Measurements from ENCODE around the gene CALU. TPM values are rescaled to one million over a fixed set of nuclear protein-coding genes. Genes with fewer than 3 reads are reported as not detected.

Gene CALU
- total RNA-seq, 1 donor from 2014 or later: 186 TPM

DNA sequence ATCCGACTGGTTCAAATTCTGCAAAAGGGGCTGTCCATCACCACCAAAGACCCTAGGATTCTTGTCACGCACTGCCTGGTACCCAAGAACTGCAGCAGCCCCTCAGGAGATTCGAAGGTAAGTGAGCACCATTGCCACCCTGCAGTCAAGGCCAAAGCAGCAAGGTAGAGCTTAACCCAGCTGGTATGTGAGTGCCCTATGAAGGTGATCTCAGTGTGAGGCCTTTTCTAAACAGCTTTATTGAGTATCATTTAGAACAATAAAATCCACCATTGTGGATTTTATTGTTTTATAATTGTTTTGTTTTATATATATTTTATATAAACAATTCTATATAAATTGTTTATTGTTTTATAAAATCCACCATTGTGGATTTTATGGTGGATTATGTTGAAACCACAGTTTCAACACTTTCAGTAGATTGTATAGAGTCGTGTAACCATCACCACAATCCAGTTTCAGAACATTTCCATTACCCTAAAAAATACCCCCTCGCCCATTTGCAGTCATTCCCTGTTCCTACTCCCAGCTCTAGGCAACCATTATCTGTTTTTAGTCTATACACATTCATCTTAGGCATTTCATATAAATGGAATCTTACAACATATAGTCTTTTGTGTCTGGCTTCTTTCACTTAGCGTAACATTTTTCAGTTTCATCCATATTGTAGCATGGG, 20.1 kb upstream of the CALU start:
- intact Hi-C loops (cut with micrococcal nuclease): no loop called here
- ATAC-seq: no peak
- DNase-seq: no peak

DNA sequence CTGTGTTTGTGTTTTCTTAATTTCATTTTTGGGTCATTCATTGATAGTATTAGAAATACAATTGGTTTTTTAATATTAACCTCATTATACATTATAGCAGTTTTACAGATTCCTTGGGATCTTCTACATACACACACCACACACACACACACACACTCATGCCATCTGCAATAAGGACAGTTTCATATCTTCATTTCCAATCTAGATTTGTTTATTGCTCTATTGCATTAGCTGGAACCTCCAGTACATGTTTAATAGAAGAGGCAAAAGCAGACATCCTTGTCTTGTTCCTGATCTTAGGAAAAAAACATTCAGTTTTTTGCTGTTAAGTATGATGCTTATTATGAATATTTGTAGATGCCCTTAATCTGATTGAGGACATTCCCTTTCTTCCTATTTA, 17.8 kb upstream of the CALU start:
- intact Hi-C loops (cut with micrococcal nuclease): no loop called here
- ATAC-seq: no peak

DNA sequence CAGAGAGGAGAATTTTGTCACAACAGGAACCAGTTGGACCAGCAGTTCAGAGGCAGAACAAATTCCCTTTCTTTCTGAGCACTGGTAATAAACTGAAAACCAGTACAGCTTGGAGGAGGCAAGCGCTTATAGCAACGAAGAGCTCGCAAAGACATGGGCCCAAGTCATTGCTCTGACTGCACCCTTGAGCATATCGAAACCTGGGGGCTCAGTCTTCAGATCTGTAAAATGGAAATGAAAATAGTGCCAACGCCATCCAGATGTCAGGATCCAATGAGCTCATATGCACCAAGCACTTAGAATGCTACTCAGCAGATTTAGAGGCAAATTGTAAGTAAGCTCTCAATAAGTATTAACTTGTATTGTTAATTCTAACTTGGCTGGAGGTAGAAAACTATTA, 14.4 kb upstream of the CALU start:
- intact Hi-C loops (cut with micrococcal nuclease): no loop called here
- no peak for ATAC-seq
- no peak for DNase-seq

More for the DNA sequence above, 17.8 kb upstream of the CALU start:
- DNase-seq: no peak

DNA sequence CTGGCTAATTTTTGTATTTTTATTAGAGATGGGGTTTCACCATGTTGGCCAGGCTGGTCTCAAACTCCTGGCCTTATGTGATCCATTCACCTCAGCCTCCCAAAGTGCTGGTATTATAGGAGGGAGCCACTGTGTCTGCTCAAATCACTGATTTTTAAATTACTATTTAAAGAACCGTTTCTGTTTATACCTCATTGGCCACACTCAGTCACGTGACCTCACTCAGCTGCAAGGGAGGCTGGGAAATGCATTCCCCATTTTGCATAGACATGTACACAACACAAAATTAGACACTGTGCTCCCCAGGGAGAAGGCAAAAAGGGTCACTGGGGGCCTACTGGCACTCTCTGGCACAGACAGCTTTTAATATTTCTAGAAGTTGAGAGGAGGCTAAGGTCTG, 13.6 kb upstream of the CALU start:
- no peak for ATAC-seq
- no peak for DNase-seq
- intact Hi-C loops (cut with micrococcal nuclease): no loop called here

DNA sequence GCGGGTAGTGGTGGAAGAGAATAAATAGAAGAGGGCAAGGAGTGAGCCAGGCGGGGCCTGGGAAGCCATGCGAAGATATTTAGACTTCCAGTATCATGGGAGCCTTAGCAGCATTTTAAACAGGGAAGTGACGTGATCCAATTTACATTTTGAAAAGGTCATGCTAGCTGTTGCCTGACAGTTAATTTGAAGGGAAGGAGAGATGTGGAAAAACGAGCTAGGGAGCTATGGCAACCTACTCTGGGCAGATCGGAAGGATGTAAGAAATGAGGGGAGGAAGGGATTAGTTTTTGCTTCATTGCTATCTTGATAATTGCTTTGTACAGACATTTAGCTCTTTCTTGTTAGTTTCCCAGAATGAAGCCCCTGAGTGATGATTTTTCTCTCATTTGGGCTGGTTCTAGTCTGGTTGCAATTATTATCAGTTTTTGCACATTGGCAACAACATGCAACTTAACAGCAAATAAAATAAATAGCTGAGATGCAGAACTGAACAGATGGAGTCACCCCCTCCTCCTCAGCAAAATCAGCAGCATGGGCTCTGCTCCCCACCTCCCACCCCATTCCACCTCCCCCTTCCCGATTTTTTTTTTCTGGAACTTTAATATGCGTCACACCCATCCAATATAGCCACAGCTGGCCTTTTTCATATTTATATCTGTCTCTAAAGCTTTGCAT, 13.0 kb upstream of the CALU start:
- intact Hi-C loops (cut with micrococcal nuclease): no loop called here
- DNase-seq (no peak), ATAC-seq (no peak)

DNA sequence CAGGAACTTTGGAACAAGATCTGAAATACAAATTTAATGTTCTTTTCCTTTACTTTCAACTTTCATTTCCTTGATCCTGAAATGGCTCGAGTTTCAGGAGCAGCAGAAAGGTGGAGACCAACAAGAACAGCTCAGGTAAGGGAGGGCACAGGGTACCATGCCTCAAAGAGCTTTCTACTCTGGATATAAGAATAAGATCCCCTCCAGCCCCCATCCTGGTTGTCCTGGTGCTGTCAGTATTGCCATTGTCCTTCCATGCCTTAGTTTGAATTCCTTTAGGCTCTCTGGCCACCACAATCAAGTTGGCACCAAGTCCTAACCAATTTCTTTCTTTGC, 12.5 kb upstream of the CALU start:
- intact Hi-C loops (cut with micrococcal nuclease): no loop called here
- no peak for DNase-seq
- no peak for ATAC-seq

DNA sequence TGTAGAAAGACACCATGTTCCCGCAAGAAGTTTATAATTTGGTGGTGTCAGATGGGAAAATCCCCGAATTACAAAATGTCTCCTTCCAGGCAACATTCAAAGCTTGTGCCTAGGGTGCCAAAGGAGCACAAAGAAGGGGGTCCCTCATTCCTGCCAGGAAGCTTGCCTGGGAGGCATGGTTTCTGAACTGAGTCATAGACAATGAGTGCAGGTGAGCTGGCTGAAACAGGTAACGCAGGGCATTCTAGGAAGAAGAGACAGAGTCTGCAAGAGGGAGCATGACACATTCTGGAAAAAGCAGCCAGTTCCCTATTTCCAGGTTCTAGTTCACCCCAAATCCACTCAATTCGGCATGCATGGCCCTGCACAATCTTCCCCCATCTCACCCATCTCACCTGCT, 11.9 kb upstream of the CALU start:
- ATAC-seq (no peak), DNase-seq (no peak)
- intact Hi-C loops (cut with micrococcal nuclease): no loop called here

DNA sequence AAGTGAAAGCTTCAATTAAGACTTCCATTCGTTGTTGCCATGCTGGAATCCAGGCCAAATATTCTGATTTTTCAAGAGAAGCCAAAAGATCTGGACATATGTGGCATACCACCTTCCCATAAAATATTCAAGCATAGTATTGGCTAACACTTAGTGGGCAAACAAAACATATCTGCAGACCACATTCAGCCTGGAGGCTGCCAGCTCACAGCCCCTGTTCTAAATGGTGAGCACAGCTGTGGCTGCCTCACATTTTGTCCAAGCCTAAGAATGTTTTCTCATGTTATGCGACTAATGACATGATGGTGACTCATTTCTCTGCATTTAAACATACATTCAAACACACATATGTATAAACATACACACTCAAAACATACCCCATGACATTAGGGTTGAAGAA, 10.6 kb upstream of the CALU start:
- DNase-seq (no peak), ATAC-seq (no peak)
- intact Hi-C loops (cut with micrococcal nuclease): no loop called here

DNA sequence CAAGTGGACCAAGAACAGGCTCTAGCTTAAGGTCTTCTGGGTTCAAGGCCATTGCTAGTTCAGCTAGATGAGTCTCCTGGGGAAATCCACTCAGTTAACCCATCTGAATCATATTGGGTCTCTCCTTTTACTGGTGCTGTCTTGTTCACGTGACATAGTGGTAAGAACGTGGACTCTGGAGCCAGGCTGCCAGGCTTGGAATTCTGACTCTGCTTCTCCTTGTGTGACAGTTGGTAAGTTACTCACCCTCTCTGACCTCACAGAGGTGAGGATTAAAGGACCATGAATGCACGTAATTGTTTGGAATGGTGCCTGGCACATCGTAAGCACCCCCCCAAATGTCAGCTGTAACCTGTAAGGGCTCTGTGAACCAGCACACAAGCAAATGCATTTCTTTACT, 9.7 kb upstream of the CALU start:
- no peak for DNase-seq
- intact Hi-C loops (cut with micrococcal nuclease): no loop called here
- ATAC-seq: no peak

DNA sequence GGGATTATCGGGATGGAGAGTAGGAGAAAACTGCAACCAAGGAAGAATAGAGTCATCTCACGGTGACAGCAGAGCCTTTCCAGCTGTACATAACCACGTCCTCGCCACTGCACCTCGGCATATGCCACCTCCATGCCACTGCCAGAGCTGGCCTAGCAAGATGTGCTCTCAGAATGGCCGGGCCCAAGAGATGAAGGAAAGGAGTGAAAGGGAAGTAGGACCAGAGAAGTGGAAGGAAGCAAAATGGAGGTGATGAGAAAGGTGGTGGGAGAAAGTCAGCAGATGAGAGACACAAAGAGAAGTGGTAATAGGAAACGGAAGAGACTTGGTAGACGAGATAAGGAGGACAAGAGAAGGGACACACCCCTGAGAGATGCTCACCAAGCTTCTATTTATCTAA, 8.0 kb upstream of the CALU start:
- intact Hi-C loops (cut with micrococcal nuclease): no loop called here
- ATAC-seq (no peak), DNase-seq (no peak)

DNA sequence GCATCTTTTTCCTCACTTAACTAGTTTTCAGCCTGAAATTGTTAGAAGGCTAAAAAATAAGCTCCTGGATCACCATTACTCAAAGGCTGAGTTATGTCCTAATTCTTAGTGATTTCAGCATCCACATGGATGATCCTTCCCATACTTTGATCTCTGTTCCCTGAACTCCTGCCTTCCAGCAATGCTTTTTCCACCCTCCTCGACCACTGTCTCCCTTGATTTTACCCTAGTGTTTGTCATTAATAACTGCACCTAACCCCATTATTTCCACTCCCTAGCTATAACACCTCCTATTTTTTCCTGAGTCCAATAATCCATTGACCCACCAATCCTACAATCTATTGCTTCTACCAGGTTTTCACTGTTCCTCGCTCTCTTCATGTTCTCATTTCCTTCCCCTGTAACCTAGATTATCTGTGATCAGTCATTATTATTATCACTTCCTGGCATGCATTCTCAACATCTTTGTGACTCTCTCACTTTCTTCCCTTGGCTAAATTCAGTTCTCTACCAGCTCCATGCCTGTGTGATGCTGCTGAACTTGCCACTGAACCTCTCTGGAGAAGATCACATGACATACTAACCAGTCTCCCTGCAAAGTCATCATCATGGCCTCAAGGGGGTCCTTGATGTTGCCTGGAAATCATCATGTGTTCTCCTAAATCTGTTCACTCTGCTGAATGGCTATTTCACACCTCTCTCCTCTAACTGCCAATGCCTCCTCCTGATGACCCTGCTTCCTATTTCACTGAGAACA, 6.5 kb upstream of the CALU start:
- intact Hi-C loops (cut with micrococcal nuclease): no loop called here
- ATAC-seq: no peak
- no peak for DNase-seq

DNA sequence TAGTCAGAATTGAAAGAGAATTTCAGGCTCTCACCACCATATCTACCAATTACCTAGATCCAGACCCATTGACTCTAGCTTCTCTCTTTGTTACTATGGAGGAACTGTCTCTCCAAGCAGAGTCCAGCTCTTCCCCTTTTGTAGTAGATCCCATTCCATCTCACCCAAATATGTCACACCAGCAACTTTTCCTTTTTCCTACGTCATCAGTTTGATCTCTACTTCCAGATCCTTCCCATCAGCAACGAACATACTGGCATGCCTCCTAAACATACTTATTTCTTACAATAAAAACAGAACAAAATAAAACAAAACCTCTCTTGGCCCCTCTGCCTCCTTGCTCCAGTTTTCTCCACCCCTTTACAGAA, 5.9 kb upstream of the CALU start:
- intact Hi-C loops (cut with micrococcal nuclease): no loop called here
- DNase-seq (no peak), ATAC-seq (no peak)

DNA sequence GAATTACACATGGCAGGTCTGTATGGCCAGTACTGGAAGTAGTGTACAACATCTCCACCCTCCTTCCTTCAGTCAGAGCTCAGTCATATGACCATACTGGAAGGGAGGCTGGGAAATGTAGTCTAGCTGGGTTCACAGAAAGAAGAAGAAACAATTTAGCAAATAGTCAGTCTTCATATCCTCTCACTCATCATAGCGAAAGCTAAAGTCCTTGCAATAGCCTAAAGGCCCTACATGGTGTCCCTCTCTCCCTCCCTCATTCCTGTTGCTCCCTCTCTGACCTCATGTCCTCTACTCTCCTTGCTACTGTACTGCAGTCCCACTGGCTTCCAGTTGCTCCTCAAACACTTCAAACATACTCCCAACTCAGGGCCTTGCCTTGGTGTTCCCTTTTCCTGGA, 4.3 kb upstream of the CALU start:
- intact Hi-C loops (cut with micrococcal nuclease): no loop called here
- no peak for ATAC-seq
- no peak for DNase-seq

DNA sequence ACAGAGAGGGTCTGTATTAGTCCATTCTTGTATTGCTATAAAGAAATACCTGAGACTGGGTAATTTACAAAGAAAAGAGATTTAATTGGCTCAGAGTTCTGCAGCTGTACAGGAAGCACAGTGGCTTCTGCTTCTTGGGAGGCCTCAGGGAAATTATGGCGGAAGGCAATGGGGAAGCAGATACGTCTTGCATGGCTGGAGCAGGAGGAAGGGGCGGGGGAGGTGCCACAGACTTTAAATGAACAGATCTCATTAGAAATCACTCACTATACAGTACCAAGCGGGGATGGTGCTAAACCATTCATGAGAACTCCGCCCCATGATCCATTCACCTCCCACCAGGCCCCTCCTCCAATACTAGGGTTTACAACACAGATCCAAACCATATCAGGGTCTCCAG, 3.7 kb upstream of the CALU start:
- intact Hi-C loops (cut with micrococcal nuclease): no loop called here
- DNase-seq (no peak), ATAC-seq (no peak)

DNA sequence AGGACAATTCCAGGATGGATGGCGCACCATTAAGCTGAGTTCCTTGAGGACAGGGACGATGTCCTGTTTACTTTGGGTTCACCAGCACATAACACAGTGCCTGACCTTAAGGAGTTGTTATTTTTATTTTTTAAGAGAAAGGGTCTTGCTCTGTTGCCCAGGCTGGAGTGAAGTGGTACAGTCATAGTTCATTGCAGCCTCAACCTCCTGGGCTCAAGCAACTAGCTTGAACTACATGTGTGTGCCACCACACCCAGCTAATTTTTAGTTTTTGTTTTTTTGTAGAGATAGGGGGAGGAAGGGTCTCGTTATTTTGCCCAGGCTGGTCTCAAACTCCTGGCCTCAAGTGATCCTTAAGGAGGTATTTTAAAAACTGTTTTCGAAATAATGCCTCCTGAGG, 1.7 kb upstream of the CALU start:
- intact Hi-C loops (cut with micrococcal nuclease): no loop called here
- ATAC-seq: no peak
- no peak for DNase-seq

DNA sequence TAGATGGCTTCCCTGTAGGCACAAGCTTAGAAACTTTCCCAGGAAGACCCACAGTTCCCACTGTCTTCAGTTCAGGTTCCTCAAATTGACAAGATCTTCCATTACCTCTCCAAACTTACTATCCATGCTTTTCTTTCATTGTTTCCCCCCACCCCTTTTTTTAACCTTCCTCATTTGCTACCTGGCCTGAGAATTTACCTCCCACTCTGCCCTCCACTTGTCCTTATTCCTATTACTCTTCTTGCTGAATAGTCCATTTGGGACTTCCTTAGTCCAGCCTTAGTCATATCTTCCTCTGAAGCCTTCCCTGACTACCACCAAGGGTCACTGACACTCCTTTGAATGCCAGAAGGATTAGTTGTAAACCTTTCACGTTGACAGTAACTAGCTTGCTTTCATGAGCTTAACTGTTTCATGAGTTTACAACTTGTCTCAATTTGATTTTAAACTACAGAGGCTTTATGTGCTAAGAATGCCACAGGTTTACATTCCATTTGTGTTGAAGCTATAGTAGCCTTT, 1.2 kb upstream of the CALU start:
- ATAC-seq (no peak), DNase-seq (no peak)
- intact Hi-C loops (cut with micrococcal nuclease): no loop called here

DNA sequence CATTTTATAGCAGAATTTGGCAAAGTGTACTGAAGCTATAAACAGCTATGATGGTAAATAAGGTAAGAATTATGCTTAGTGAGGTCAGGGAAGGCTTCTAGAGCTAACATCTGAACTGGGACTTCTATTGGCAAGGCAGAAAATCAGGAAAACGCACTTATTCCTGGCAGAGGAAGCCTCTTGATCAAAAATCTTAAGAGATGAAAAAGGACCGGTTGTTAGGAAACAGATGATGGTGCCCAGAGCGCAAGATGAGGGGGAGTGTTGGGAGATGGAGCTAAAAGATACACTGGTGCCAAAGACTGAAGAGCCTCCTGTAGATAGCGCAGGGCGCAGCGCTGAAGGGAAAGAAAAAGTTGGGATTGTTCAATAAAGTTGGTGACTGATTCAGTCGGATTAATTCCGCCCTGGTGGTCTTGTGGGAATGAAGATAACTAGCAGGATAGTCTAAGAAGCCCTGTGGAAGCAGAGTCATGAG, 550 bp upstream of the CALU start:
- intact Hi-C loops (cut with micrococcal nuclease): no loop called here
- ATAC-seq: peak; percentile 24
- DNase-seq: no peak

DNA sequence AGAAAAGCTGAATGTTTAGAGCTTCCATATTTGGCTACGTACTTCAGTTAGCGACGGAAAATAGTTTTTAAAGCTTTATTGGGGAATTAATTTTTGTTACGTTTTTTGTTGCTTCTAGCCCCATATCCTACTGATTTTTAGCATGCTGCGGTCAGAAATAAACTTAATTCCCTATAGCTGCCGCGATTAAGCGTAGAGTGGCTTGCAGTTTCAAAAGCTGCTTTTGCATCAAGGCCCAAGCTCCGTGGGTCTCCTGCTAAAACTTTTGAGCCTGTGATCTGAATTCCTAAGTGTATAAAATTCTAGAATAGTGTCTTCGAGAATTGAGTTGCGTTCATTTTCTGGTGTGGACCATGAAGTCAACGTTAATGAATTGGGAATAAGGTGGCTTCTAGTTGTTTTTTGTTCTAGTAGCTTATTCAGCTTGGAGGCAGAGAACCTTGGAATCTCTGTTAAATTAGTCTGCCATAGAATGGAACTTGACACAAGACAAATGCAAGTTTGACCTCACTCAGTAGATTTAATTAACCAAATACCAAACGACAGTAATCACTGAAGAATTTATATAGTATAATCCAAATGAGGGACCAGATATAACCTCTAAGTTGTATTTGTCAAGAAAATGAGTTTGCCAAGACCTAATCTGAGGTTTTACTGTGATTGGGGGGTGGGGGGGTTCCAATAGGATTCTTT, 977 bp downstream of the CALU start:
- DNase-seq (no peak), ATAC-seq (no peak)
- intact Hi-C loops (cut with micrococcal nuclease): no loop called here

DNA sequence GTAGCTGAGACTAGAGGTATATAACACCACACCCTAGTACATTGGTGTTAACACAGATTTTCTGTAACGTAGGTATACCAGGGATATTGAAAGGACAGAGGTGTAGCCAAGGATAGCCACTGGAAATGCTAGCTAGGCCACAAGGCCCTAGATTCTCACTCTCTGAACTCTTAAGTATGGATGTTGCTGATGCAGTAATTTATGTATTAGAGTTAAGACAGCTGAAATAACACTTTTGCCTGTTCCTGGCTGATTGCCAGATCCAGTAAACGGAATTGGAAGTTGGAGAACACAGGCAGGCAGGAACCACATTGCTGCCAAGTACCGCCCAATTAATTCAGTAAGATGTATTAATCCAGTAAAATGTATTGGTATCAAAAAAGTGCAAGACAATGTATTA, 1.8 kb downstream of the CALU start:
- intact Hi-C loops (cut with micrococcal nuclease): no loop called here
- DNase-seq (no peak), ATAC-seq (no peak)

DNA sequence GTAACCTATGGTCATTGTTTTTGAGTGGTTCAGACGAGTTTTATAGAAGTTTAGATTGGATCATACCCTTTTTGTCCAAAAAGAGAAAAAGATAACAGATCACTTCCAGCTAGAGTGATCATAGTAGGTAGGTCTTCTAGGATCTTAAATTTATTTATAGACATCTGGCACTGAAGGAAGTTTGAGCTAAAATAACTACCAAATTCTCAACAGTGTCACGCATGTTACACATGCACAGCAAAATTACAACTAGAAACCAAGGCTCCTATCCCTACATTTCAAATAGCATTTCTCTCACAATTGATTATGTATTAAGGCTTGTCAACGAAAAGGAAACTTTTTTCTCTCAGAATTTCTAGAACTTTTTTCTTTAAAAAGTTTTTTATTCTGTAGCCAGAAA, 2.3 kb downstream of the CALU start:
- intact Hi-C loops (cut with micrococcal nuclease): no loop called here
- ATAC-seq (no peak), DNase-seq (no peak)
